Measurements from ENCODE around the gene MUCL3.
"Not testable (repeated sequence)": the region's sequence is repeated elsewhere in the genome, so short reads cannot be mapped to it uniquely, and the experiment has no call there.

The MUCL3 gene

DNA sequence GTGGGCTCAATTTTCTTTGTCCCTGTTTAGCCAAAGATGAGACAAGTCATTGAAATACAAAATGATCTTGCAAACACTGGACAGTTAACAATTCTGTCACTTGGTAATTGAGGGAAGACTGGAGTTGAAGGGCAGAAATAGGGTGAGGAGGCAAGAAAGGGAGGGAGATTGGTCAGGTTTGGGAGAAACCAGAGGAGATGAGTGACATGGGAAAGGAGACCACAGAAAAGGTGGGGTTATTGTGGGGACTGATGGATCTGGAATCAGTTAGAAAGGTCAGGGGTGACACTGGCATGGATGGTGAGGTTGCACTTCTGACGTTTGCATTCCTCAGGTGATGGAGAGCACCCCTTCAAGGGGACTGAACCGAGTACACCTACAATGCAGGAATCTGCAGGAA, 32.1 kb upstream of the MUCL3 start:
- peak overlapping the region; percentile 69 for H3K4me3 ChIP-seq (ENCODE audit: low read depth, low read length)
- DNase-seq (ENCODE audit: low read depth, low spot score) = no peak
- TF ChIP-seq, protein P1, sequence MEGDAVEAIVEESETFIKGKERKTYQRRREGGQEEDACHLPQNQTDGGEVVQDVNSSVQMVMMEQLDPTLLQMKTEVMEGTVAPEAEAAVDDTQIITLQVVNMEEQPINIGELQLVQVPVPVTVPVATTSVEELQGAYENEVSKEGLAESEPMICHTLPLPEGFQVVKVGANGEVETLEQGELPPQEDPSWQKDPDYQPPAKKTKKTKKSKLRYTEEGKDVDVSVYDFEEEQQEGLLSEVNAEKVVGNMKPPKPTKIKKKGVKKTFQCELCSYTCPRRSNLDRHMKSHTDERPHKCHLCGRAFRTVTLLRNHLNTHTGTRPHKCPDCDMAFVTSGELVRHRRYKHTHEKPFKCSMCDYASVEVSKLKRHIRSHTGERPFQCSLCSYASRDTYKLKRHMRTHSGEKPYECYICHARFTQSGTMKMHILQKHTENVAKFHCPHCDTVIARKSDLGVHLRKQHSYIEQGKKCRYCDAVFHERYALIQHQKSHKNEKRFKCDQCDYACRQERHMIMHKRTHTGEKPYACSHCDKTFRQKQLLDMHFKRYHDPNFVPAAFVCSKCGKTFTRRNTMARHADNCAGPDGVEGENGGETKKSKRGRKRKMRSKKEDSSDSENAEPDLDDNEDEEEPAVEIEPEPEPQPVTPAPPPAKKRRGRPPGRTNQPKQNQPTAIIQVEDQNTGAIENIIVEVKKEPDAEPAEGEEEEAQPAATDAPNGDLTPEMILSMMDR (IDR thresholded peaks at IDR 0.05; ENCODE audit: low read depth, low read length) = no peak
- in situ Hi-C loops (cut with HindIII; ENCODE audit: low sequenced_read_pairs) = no loop called here

DNA sequence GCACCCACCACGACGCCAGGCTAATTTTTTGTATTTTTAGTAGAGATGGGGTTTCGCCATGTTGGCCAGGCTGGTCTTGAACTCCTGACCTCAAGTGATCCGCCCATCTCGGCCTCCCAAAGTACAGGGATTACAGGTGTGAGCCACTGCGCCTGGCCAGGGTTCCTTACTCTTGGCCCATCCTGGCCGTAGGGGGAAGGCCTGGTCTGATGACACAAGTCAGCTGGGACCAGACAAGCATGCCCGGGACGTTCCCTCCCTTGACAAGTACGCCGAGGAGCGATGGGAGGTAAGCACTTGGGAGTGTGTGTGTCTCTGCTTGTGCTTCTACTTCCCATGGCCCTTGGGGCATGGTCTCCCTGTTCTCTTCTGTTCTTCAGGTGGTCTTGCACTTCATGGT, 30.3 kb upstream of the MUCL3 start:
- H3K4me3 ChIP-seq (ENCODE audit: low read depth, low read length); in situ Hi-C loops (cut with HindIII; ENCODE audit: low sequenced_read_pairs): not testable (repeated sequence)

DNA sequence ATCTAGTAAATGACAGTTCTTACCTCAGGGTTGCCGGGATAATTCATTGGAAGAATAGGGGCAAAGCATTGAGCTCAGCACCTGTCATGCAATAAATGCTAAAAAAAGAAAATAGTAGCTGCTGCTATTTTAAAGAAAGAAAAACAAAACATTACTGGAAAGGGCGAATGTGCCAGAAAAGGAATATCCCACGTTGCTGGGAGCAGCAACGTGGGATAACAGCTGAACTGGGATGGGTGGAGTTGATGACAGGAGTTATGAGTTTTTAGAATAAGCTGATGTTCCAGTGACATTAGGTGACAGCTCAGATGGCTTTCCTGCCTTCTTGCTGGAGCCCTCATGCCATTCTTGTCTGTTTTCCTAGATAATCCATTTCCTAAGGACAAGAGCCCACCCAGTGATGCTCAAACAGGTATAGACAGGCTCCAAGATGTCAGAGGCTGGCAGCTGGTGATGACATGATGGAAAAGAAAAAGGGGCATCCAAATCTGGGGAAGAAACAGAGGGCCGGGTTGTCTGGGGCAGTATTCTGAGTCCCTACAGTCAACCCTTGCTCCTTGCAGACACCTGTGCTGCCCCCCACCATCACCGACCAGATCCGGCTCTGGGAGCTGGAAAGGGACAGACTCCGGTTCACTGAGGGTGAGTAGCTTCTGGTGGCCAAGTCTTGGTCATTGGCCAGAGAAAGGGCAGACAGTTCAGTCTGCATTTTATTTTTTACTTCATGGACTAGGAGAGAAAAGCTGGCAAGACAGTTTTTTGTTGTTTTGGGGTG, 27.8 kb upstream of the MUCL3 start:
- H3K4me3 ChIP-seq (ENCODE audit: low read depth, low read length) = no peak overlapping the region
- DNase-seq (ENCODE audit: low read depth, low spot score) = no peak
- in situ Hi-C loops (cut with HindIII; ENCODE audit: low sequenced_read_pairs) = no loop called here
- TF ChIP-seq, protein P1 (IDR thresholded peaks at IDR 0.05; ENCODE audit: low read depth, low read length) = no peak

More for the DNA sequence above, 30.3 kb upstream of the MUCL3 start:
- DNase-seq (ENCODE audit: low read depth, low spot score) = not testable (repeated sequence)

DNA sequence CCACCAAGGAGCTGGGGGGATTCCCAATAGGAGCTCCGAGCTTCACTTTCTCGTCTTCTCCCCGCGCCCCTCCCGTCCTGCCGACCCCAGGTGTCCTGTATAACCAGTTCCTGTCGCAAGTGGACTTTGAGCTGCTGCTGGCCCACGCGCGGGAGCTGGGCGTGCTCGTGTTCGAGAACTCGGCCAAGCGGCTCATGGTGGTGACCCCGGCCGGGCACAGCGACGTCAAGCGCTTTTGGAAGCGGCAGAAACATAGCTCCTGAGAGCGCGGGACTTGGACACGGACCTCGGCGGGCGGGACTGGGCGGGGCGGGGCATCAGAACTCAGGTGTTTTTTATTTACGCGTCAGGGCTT, 27.1 kb upstream of the MUCL3 start:
- DNase-seq (ENCODE audit: low read depth, low spot score) = no peak
- in situ Hi-C loops (cut with HindIII; ENCODE audit: low sequenced_read_pairs) = no loop called here
- H3K4me3 ChIP-seq (ENCODE audit: low read depth, low read length) = peak overlapping the region; percentile 47
- TF ChIP-seq, protein P1 (IDR thresholded peaks at IDR 0.05; ENCODE audit: low read depth, low read length) = no peak

DNA sequence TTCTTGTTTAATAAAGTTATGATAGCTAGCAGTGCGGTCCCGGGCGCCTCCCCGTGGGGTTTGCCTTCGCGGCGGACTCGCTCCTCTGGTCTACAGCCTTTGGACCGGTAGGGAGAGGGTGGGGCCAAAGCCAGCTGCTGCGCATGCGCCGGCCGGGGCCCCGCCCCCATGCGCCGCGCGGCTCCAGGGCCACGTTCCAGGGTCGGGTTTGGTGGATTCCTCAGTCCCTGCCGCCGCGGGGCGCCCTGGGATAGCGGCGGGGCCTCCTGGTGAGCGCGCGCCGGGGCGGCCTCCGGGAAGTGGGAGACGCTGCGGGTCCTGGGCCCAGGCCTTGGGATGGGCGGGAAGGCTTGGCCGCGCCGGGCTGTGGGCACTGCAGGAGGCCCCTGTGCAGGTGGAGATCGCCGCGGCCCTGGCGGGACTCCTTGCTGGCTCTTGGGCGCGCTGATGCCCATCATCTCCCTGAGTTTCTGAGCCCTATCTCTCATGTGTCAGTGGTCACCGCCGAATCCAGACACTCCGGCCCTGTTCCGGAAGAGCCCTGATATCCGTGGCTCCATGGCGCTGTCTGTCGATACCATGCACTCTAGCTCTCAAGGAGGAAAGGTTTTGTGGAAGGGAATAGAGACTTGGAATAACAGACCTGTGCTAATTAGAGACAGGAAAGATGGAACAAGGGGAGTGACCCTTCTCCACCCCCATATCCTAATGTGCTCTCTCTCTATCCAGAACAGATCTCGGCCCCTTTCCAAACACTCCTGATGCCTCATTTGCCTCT, 26.5 kb upstream of the MUCL3 start, which contains the start of gene VARS2:
TSS of gene VARS2 (plus strand) at position 163 of the 778 bp plus-strand sequence. CDS start at position 762, 599 bp downstream.
- in situ Hi-C loops (cut with HindIII; ENCODE audit: low sequenced_read_pairs) = no loop called here
- DNase-seq (ENCODE audit: low read depth, low spot score) = peak; percentile 88
- peak within 1 kb of the TSS; percentile 47 for H3K4me3 ChIP-seq (ENCODE audit: low read depth, low read length)
- TF ChIP-seq, protein P1 (IDR thresholded peaks at IDR 0.05; ENCODE audit: low read depth, low read length) = peak; percentile 43

DNA sequence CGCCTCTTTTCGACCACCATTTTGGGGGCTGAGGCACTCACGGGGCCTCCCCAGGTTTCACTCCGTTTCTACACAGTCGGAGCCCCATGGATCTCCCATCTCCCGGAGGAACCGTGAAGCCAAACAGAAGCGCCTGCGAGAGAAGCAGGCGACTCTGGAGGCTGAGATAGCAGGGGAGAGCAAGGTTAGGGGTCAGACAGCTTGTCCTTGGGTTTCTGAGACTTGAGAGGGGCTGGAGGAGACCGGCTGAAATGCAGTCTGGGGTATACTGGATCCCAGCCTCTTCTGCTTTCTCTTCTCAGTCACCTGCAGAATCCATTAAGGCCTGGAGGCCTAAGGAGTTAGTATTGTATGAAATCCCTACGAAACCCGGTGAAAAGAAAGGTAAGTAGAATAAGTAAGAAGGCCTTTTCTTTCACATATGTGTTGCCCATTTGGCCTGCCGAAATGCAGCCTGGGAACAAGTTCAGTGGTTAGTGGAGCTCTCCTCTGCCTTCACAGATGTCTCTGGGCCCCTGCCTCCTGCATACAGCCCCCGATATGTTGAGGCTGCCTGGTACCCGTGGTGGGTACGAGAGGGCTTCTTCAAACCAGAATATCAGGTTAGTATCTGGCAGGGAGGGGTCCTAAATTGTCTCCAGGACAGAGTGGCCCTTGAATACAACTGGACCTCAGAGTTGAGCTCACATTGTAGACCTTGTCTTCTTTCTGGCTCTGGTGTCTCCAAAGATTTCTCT, 25.8 kb upstream of the MUCL3 start:
- TF ChIP-seq, protein P1 (IDR thresholded peaks at IDR 0.05; ENCODE audit: low read depth, low read length) = no peak
- no peak for DNase-seq (ENCODE audit: low read depth, low spot score)
- in situ Hi-C loops (cut with HindIII; ENCODE audit: low sequenced_read_pairs) = no loop called here
- H3K4me3 ChIP-seq (ENCODE audit: low read depth, low read length) = peak overlapping the region; percentile 47
